Keratinocyte (primary cell): ENCODE data around the gene CCT8L2. TPM values are rescaled to one million over a fixed set of nuclear protein-coding genes. Genes with fewer than 3 reads are reported as not detected.
"Not testable (repeated sequence)": the region's sequence is repeated elsewhere in the genome, so short reads cannot be mapped to it uniquely, and the experiment has no call there.

Experiments
- DNase-seq: peaks from one replicate; pipeline ENCODE4 v3.0.0-alpha.2; 2011; ENCODE audit warnings: low read depth, missing footprints, low spot score
- FAIRE-seq: peaks from 2 replicates; lab custom pipeline; 2011; peaks lifted over from hg19 to GRCh38; lab: Jason Lieb, UNC
- H2AFZ ChIP-seq: 2 replicates; pipeline ENCODE4 v1.6.0; 2012; ENCODE audit warnings: low read length, control low read depth, inconsistent platforms; ENCODE audit not compliant: control insufficient read depth
- H3K27ac ChIP-seq: 2 replicates; pipeline ENCODE4 v1.5.1; 2011; ENCODE audit warnings: low read length; ENCODE audit not compliant: control insufficient read depth, insufficient read depth
- H3K27me3 ChIP-seq: 3 replicates; pipeline ENCODE4 v1.6.0; 2011; ENCODE audit warnings: low read length; ENCODE audit not compliant: control insufficient read depth, insufficient read depth; ENCODE audit errors: extremely low read depth
- H3K36me3 ChIP-seq, 2 experiments: 2 replicates in 1 of 2; 3 replicates in 1 of 2; pipeline ENCODE4 v1.5.1; 2011; ENCODE audit warnings: low read length in 2 of 2, mild to moderate bottlenecking in 1 of 2; ENCODE audit not compliant: control insufficient read depth in 2 of 2, insufficient read depth in 2 of 2; ENCODE audit errors: extremely low read depth in 1 of 2
- H3K4me1 ChIP-seq: 3 replicates; pipeline ENCODE4 v1.5.1; 2011; ENCODE audit warnings: low read length; ENCODE audit not compliant: control insufficient read depth, insufficient read depth; ENCODE audit errors: extremely low read depth
- H3K4me2 ChIP-seq: 3 replicates; pipeline ENCODE4 v1.6.0; 2011; ENCODE audit warnings: low read depth, low read length; ENCODE audit not compliant: control insufficient read depth, insufficient read depth; ENCODE audit errors: extremely low read depth
- H3K4me3 ChIP-seq, 3 experiments: fragments of 200-600 bp in 1 of 3; sonication (generic) in 1 of 3; 2 replicates in 2 of 3; 3 replicates in 1 of 3; pipeline ENCODE4 v1.5.1; 2011 to 2016; ENCODE audit warnings: low read length in 3 of 3, mild to moderate bottlenecking in 3 of 3, control low read depth in 2 of 3, inconsistent platforms in 1 of 3, low read depth in 1 of 3, mixed read lengths in 1 of 3, mixed run types in 1 of 3, moderate library complexity in 1 of 3; ENCODE audit not compliant: control insufficient read depth in 2 of 3, insufficient read depth in 2 of 3; ENCODE audit errors: extremely low read depth in 1 of 3
- H3K79me2 ChIP-seq: 2 replicates; pipeline ENCODE4 v1.6.0; 2012; ENCODE audit warnings: low read length; ENCODE audit not compliant: control insufficient read depth, insufficient read depth
- H3K9ac ChIP-seq: 3 replicates; pipeline ENCODE4 v1.6.0; 2011; ENCODE audit warnings: low read length; ENCODE audit not compliant: control insufficient read depth, insufficient read depth; ENCODE audit errors: extremely low read depth
- H3K9me1 ChIP-seq: 3 replicates; pipeline ENCODE4 v1.6.0; 2011; ENCODE audit warnings: low read length; ENCODE audit not compliant: control insufficient read depth, insufficient read depth; ENCODE audit errors: extremely low read depth
- H3K9me3 ChIP-seq: 2 replicates; pipeline ENCODE4 v1.5.1; 2012; ENCODE audit warnings: low read depth, low read length; ENCODE audit not compliant: control insufficient read depth
- H4K20me1 ChIP-seq: 3 replicates; pipeline ENCODE4 v1.6.0; 2011; ENCODE audit warnings: low read length; ENCODE audit not compliant: control insufficient read depth, insufficient read depth; ENCODE audit errors: extremely low read depth
- CTCF ChIP-seq, 3 experiments: IDR thresholded peaks in 1 of 3; conservative IDR thresholded peaks in 1 of 3; optimal IDR thresholded peaks in 1 of 3; 2 replicates in 2 of 3; 3 replicates in 1 of 3; pipeline versions ENCODE3 to v1.5.1; 2011; ENCODE audit warnings: low read length in 3 of 3, mild to moderate bottlenecking in 3 of 3, moderate library complexity in 2 of 3, control low read depth in 1 of 3, inconsistent platforms in 1 of 3; ENCODE audit not compliant: insufficient read depth in 2 of 3; ENCODE audit errors: extremely low read depth in 1 of 3
- EZH2 ChIP-seq: IDR thresholded peaks from one replicate; pipeline ENCODE4 v1.6.1; 2012; ENCODE audit warnings: inconsistent platforms, mild to moderate bottlenecking, low read length, moderate library complexity
- dilution Hi-C: fragments of 300-500 bp; cut with MboI; formaldehyde crosslinking; loops from one replicate; pipeline ENCODE4 v1.7.0; 2020; ENCODE audit warnings: low sequenced_read_pairs; ENCODE audit not compliant: extremely low pct_ligation_motif_present
- polyA plus RNA-seq, 5 experiments: library from polyadenylated mRNA; depleted of rRNA in 3 of 5; stranded (reverse) in 3 of 5; stranded (forward) in 1 of 5; unstranded in 1 of 5; fragments of >200 nt; gene quantifications; 1 replicate in 1 of 5; 2 replicates in 3 of 5; 3 replicates in 1 of 5; pipeline versions ENCODE4 v1.2.1 to v1.2.3, GENCODE V29; 2011 to 2012; ENCODE audit warnings: missing spikeins in 2 of 5, low read depth in 1 of 5, low replicate concordance in 1 of 5

The CCT8L2 gene
- polyA plus RNA-seq, 1 donor (not counting 4 experiments of a cell fraction or from before 2014, with no cell fraction given), result not detected

- H3K27me3 ChIP-seq, H3K36me3 ChIP-seq, DNase-seq, H3K4me1 ChIP-seq, H3K9me1 ChIP-seq, H2AFZ ChIP-seq, H3K9me3 ChIP-seq, H4K20me1 ChIP-seq, dilution Hi-C loops: not testable (repeated sequence)
- Histone ChIP-seq H3K9ac (peak overlapping the region; percentile 79), H3K4me3 (peak overlapping the region; percentile 27 to 43 (median 41)), H3K79me2 (peaks cover 47% of the 10 kb centered on the region), H3K27ac (peak overlapping the region; percentile 49), H3K4me2 (peak overlapping the region; percentile 39)
- peak; percentile 83 for FAIRE-seq
These were observed 11.2 kb upstream of the CCT8L2 start for GRCh38 chr22:16603770-16604242.

GRCh38 chr22:16603448-16603768 is 10.8 kb upstream of the CCT8L2 start:
- H3K4me3 ChIP-seq, result peak overlapping the region; percentile 27 to 43 (median 41)
- peak overlapping the region; percentile 49 for H3K27ac ChIP-seq
- no peak for TF ChIP-seq EZH2
- TF ChIP-seq CTCF (optimal IDR thresholded peaks at IDR 0.05 in 1 of 3, IDR thresholded peaks at IDR 0.05 in 1 of 3, conservative IDR thresholded peaks at IDR 0.05 in 1 of 3; ENCODE audit: extremely low read depth in 1 of 3, insufficient read depth in 2 of 3, low read length in 3 of 3), result no peak
- FAIRE-seq, result no peak
- dilution Hi-C loops, result no loop called here
- no peak overlapping the region for H2AFZ ChIP-seq
- no peaks in the 10 kb centered on the region for H3K9me3 ChIP-seq
- H3K4me2 ChIP-seq, result peak overlapping the region; percentile 39
- peaks cover 45% of the 10 kb centered on the region for H3K79me2 ChIP-seq
- DNase-seq, result no peak
- H3K9me1 ChIP-seq, result no peaks in the 10 kb centered on the region
- no peaks in the 10 kb centered on the region for H3K27me3 ChIP-seq
- peaks cover under 1% of the 10 kb centered on the region for H3K4me1 ChIP-seq
- H3K36me3 ChIP-seq, result no peaks in the 10 kb centered on the region
- no peaks in the 10 kb centered on the region for H4K20me1 ChIP-seq
- H3K9ac ChIP-seq, result peak overlapping the region; percentile 79

- H3K36me3 ChIP-seq, H3K9me3 ChIP-seq, DNase-seq, H3K27me3 ChIP-seq, H3K4me1 ChIP-seq, H3K9me1 ChIP-seq, H4K20me1 ChIP-seq, dilution Hi-C loops: not testable (repeated sequence)
- Histone ChIP-seq H3K27ac (peak overlapping the region; percentile 49), H3K9ac (peak overlapping the region; percentile 79), H3K4me3 (peak overlapping the region; percentile 27 to 43 (median 41)), H2AFZ (peak overlapping the region; percentile 46), H3K79me2 (peaks cover 41% of the 10 kb centered on the region), H3K4me2 (peak overlapping the region; percentile 39)
- FAIRE-seq, result peak; percentile 88
These were observed 10.3 kb upstream of the CCT8L2 start for GRCh38 chr22:16602728-16603447.

- H3K9me3 ChIP-seq, FAIRE-seq, H4K20me1 ChIP-seq, H3K9me1 ChIP-seq, H3K36me3 ChIP-seq, H3K4me1 ChIP-seq, H3K27me3 ChIP-seq, DNase-seq, H2AFZ ChIP-seq, dilution Hi-C loops: not testable (repeated sequence)
- H3K4me3 ChIP-seq, result peak overlapping the region; percentile 41 to 58 (median 45)
- peaks cover 35% of the 10 kb centered on the region for H3K79me2 ChIP-seq
- H3K4me2 ChIP-seq, result peak overlapping the region; percentile 39
- H3K9ac ChIP-seq, result peak overlapping the region; percentile 79
- peak overlapping the region; percentile 49 for H3K27ac ChIP-seq
These were observed 9.7 kb upstream of the CCT8L2 start for GRCh38 chr22:16602224-16602727.
